ENCODE results near the gene RAB34. TPM values are rescaled to one million over a fixed set of nuclear protein-coding genes. Genes with fewer than 3 reads are reported as not detected.
A peak's percentile ranks its signal among the peaks of the same experiment; 100 is the strongest.
"Not testable (repeated sequence)": the region's sequence is repeated elsewhere in the genome, so short reads cannot be mapped to it uniquely, and the experiment has no call there.

RAB34 gene
- total RNA-seq, 1 experiment from 2014 or later = not detected

- H3K9me3 ChIP-seq (ENCODE audit: low read length); DNase-seq; H3K9me2 ChIP-seq (replicated peaks; ENCODE audit: insufficient read depth, low read length); H2AFZ ChIP-seq (ENCODE audit: low read length); H3K27me3 ChIP-seq (ENCODE audit: low read length): not testable (repeated sequence)
- Histone ChIP-seq H3K79me2 (ENCODE audit: low read length) (peaks cover 28% of the 10 kb centered on the region), H3K9ac (ENCODE audit: low read length) (peak overlapping the region; percentile 96), H4K20me1 (ENCODE audit: insufficient read depth, low read depth, low read length) (peaks cover 28% of the 10 kb centered on the region; the same call in 1 of the 2 replicates), H3K4me2 (ENCODE audit: low read depth, low read length, poor library complexity, severe bottlenecking) (peak overlapping the region; percentile 98), H3K4me1 (ENCODE audit: low read length) (peaks cover 52% of the 10 kb centered on the region), H3K36me3 (ENCODE audit: insufficient read depth, low read length) (peaks cover 36% of the 10 kb centered on the region), H3K4me3 (ENCODE audit: low read length) (peak overlapping the region; percentile 95), H3K27ac (ENCODE audit: low read length) (peak overlapping the region; percentile 92)
Observed at GRCh38 chr17:28720997-28721329, 3.3 kb upstream of the RAB34 start.

DNA sequence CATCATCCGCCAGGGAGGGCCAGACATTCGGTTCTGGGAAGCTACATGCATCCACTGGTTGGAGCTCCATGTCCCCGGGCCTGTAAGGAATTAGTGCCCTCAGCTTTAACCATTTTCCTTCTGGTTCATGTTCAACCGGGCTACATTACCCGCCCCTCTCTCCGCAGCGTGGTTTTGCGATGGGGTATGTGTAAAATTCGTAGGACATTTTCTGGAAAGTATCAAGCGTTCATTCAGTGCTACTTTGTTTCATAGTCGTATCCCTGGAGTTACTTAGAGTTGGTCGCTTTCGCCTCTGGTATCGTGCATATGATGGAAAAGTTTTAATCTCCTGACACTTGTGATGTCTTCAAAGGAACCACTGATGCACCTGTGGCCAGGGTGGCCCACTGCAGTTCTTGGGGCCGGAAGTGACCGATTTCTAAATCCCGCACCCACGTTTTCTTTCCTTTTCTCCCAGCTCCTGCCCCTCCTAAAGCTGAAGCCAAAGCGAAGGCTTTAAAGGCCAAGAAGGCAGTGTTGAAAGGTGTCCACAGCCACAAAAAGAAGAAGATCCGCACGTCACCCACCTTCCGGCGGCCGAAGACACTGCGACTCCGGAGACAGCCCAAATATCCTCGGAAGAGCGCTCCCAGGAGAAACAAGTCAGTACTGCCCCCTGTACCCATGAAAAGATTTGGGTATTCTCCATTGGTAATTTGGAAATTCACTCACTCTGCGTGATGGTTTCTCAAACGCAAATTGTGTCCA lies 2.8 kb upstream of the RAB34 start:
- no peak overlapping the region for H2AFZ ChIP-seq (ENCODE audit: low read length)
- H3K9me2 ChIP-seq (replicated peaks; ENCODE audit: insufficient read depth, low read length) = no peaks in the 10 kb centered on the region
- H3K27ac ChIP-seq (ENCODE audit: low read length) = peak overlapping the region; percentile 92
- peak overlapping the region; percentile 96 for H3K9ac ChIP-seq (ENCODE audit: low read length)
- peak overlapping the region; percentile 95 for H3K4me3 ChIP-seq (ENCODE audit: low read length)
- H3K9me3 ChIP-seq (ENCODE audit: low read length) = no peaks in the 10 kb centered on the region
- peak; percentile 68 for DNase-seq
- peaks cover 28% of the 10 kb centered on the region for H3K79me2 ChIP-seq (ENCODE audit: low read length)
- peaks cover 46% of the 10 kb centered on the region for H3K4me1 ChIP-seq (ENCODE audit: low read length)
- peak overlapping the region; percentile 98 for H3K4me2 ChIP-seq (ENCODE audit: low read depth, low read length, poor library complexity, severe bottlenecking)
- H3K36me3 ChIP-seq (ENCODE audit: insufficient read depth, low read length) = peaks cover 36% of the 10 kb centered on the region
- peaks cover 28% of the 10 kb centered on the region; the same call in 1 of the 2 replicates for H4K20me1 ChIP-seq (ENCODE audit: insufficient read depth, low read depth, low read length)
- no peaks in the 10 kb centered on the region for H3K27me3 ChIP-seq (ENCODE audit: low read length)

DNA sequence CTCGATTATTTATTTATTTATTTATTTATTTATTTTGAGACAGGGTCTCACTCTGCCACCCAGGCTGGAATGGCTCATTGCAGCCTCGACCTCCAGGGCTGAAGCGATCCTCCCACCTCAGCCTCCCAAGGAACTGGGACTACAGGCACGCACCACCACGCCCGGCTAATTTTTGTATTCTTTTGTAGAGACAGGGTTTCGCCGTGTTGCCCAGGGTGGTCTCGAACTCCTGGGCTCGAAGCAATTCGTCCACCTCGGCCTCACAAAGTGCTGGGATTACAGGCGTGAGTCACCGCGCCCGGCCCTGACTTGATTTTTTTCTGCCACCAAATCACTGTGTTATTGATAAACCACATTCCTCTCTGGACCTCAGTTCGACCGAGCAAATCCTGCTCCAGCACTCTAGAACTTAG lies 1.4 kb upstream of the RAB34 start:
- Histone ChIP-seq H3K79me2 (ENCODE audit: low read length) (peaks cover 28% of the 10 kb centered on the region), H3K27ac (ENCODE audit: low read length) (peak overlapping the region; percentile 92; the same call in 1 of the 2 replicates), H4K20me1 (ENCODE audit: insufficient read depth, low read depth, low read length) (peaks cover 28% of the 10 kb centered on the region; the same call in 1 of the 2 replicates), H3K4me3 (ENCODE audit: low read length) (peak overlapping the region; percentile 95), H3K9me3 (ENCODE audit: low read length) (no peaks in the 10 kb centered on the region), H3K4me2 (ENCODE audit: low read depth, low read length, poor library complexity, severe bottlenecking) (peak overlapping the region; percentile 98), H3K36me3 (ENCODE audit: insufficient read depth, low read length) (peaks cover 33% of the 10 kb centered on the region), H3K9ac (ENCODE audit: low read length) (peak overlapping the region; percentile 96), H3K27me3 (ENCODE audit: low read length) (no peaks in the 10 kb centered on the region), H2AFZ (ENCODE audit: low read length) (peak overlapping the region; percentile 88; the same call in 1 of the 2 replicates), H3K9me2 (replicated peaks; ENCODE audit: insufficient read depth, low read length) (no peaks in the 10 kb centered on the region), H3K4me1 (ENCODE audit: low read length) (peaks cover 32% of the 10 kb centered on the region)
- DNase-seq = no peak

DNA sequence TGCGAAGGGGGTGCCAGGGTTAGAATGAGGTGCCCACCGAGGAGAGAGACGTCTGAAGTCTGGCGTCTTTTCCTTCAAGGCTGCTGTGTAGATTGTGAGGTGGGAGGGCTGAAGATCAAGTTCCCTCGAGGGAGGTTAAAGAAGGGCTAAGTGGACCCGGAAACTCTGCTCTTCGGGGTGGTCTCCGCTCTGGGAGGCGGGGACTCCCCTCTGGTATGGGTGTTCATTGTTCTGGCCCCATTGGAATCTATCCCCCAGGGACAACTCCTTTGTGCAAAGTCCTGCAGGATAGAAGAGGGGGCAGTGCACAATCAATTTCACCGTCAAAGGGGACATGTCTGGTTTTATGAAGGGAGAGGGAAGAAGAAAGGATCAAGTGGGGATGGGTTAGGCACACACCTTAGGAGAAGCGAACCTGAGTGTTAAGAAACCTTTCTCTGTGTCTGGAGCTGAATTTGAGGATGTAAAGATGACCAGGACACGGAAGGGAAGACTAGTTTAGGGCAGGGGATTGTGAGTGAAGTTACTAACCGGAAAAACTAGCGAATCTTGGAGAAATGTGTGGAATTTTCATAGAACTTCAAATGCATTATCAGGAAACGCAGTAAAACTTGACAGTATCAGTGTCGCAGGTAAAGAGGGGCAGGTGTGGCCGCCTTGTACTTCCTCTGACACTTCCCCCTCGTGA lies 809 bp upstream of the RAB34 start:
- DNase-seq = no peak
- peaks cover 27% of the 10 kb centered on the region; the same call in 1 of the 2 replicates for H4K20me1 ChIP-seq (ENCODE audit: insufficient read depth, low read depth, low read length)
- peaks cover 31% of the 10 kb centered on the region for H3K36me3 ChIP-seq (ENCODE audit: insufficient read depth, low read length)
- no peaks in the 10 kb centered on the region for H3K9me3 ChIP-seq (ENCODE audit: low read length)
- no peak overlapping the region for H3K9ac ChIP-seq (ENCODE audit: low read length)
- H3K4me2 ChIP-seq (ENCODE audit: low read depth, low read length, poor library complexity, severe bottlenecking) = peak overlapping the region; percentile 98
- H3K79me2 ChIP-seq (ENCODE audit: low read length) = peaks cover 28% of the 10 kb centered on the region
- H3K4me3 ChIP-seq (ENCODE audit: low read length) = no peak overlapping the region
- H3K27ac ChIP-seq (ENCODE audit: low read length) = no peak overlapping the region
- H3K9me2 ChIP-seq (replicated peaks; ENCODE audit: insufficient read depth, low read length) = no peaks in the 10 kb centered on the region
- H3K4me1 ChIP-seq (ENCODE audit: low read length) = peaks cover 29% of the 10 kb centered on the region
- no peak overlapping the region for H2AFZ ChIP-seq (ENCODE audit: low read length)
- H3K27me3 ChIP-seq (ENCODE audit: low read length) = no peaks in the 10 kb centered on the region

DNA sequence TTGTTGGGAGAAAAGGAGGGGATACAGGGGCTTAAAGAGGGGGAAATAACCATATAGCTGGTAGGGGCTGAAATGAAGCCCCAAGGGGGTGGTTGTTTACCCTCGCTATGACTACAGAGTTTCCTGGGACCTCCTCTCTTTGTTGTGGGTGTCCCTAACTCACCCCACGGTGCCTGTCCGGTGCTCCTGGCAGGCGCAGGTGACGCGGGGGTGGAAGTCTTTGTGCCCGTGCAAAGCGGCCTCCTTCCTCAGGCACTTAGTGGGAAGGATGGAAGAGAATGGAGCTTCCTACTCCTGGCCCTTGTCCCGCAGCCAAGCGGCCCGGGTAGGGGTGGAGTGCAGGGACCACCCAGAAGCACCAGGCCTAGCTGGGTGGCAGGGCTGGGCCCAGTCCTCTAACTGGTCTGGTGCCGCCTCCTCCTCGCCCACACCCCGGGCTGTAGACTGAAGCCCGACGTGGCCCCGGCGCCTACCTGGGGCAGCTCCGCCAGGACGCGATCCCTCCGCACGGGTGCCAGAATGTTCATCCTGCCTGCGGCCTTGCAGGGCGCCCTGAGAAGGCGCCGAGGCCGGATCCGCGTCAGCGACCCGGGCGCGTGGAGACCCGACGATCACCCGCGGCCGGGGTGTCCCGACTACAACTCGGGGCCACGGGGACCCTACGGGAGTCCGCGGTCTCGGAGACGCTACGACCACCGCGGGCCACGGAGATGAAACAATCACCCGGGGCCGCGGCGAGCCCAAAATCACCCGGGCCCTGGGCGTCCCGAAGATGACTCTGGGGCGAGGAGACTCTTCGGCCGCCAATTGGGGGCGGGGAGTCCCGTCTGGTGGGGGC lies 709 bp downstream of the RAB34 start:
- peaks cover 21% of the 10 kb centered on the region for H3K79me2 ChIP-seq (ENCODE audit: low read length)
- H4K20me1 ChIP-seq (ENCODE audit: insufficient read depth, low read depth, low read length) = peaks cover 13% of the 10 kb centered on the region; the same call in 1 of the 2 replicates
- H3K9me2 ChIP-seq (replicated peaks; ENCODE audit: insufficient read depth, low read length) = no peaks in the 10 kb centered on the region
- DNase-seq = no peak
- no peak overlapping the region for H3K27ac ChIP-seq (ENCODE audit: low read length)
- H3K9me3 ChIP-seq (ENCODE audit: low read length) = no peaks in the 10 kb centered on the region
- no peak overlapping the region for H3K4me3 ChIP-seq (ENCODE audit: low read length)
- no peaks in the 10 kb centered on the region for H3K27me3 ChIP-seq (ENCODE audit: low read length)
- peaks cover 22% of the 10 kb centered on the region for H3K4me1 ChIP-seq (ENCODE audit: low read length)
- H2AFZ ChIP-seq (ENCODE audit: low read length) = no peak overlapping the region
- H3K4me2 ChIP-seq (ENCODE audit: low read depth, low read length, poor library complexity, severe bottlenecking) = no peak overlapping the region
- peaks cover 16% of the 10 kb centered on the region for H3K36me3 ChIP-seq (ENCODE audit: insufficient read depth, low read length)
- H3K9ac ChIP-seq (ENCODE audit: low read length) = no peak overlapping the region

DNA sequence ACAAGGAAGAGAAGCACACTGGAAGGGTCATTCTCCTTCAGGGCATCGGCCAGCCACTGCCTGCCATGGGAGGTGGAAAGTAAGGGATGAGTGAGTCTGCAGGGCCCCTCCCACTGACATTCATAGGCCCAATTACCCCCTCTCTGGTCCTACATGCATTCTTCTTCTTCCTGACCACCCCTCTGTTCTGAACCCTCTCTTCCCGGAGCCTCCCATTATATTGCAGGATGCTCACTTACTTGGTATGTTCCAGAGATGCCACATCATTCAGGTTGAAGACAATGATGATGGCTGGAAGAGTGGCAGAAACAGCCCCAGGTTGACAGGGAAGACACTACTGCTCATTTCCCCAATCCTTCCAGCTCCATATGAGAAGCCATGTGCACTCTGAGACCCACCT lies 2.5 kb downstream of the RAB34 start:
- no peak overlapping the region for H3K4me2 ChIP-seq (ENCODE audit: low read depth, low read length, poor library complexity, severe bottlenecking)
- H2AFZ ChIP-seq (ENCODE audit: low read length) = no peak overlapping the region
- H3K9me3 ChIP-seq (ENCODE audit: low read length) = no peaks in the 10 kb centered on the region
- no peak overlapping the region for H3K27ac ChIP-seq (ENCODE audit: low read length)
- H3K36me3 ChIP-seq (ENCODE audit: insufficient read depth, low read length) = peaks cover 1% of the 10 kb centered on the region; the same call in 1 of the 2 replicates
- H3K9ac ChIP-seq (ENCODE audit: low read length) = no peak overlapping the region
- H3K79me2 ChIP-seq (ENCODE audit: low read length) = peaks cover 4% of the 10 kb centered on the region
- no peaks in the 10 kb centered on the region for H3K9me2 ChIP-seq (replicated peaks; ENCODE audit: insufficient read depth, low read length)
- no peaks in the 10 kb centered on the region for H3K27me3 ChIP-seq (ENCODE audit: low read length)
- peaks cover 26% of the 10 kb centered on the region for H3K4me1 ChIP-seq (ENCODE audit: low read length)
- no peak for DNase-seq
- H4K20me1 ChIP-seq (ENCODE audit: insufficient read depth, low read depth, low read length) = no peaks in the 10 kb centered on the region; the same call in 1 of the 2 replicates
- no peak overlapping the region for H3K4me3 ChIP-seq (ENCODE audit: low read length)

GRCh38 chr17:28714281-28714680 lies 3.4 kb downstream of the RAB34 start:
- no peaks in the 10 kb centered on the region for H3K36me3 ChIP-seq (ENCODE audit: insufficient read depth, low read length)
- H3K27me3 ChIP-seq (ENCODE audit: low read length) = no peaks in the 10 kb centered on the region
- H3K79me2 ChIP-seq (ENCODE audit: low read length) = no peaks in the 10 kb centered on the region
- H3K9me2 ChIP-seq (replicated peaks; ENCODE audit: insufficient read depth, low read length) = no peaks in the 10 kb centered on the region
- no peak overlapping the region for H3K4me3 ChIP-seq (ENCODE audit: low read length)
- H2AFZ ChIP-seq (ENCODE audit: low read length) = no peak overlapping the region
- H4K20me1 ChIP-seq (ENCODE audit: insufficient read depth, low read depth, low read length) = no peaks in the 10 kb centered on the region
- no peaks in the 10 kb centered on the region for H3K9me3 ChIP-seq (ENCODE audit: low read length)
- H3K4me1 ChIP-seq (ENCODE audit: low read length) = peaks cover 30% of the 10 kb centered on the region
- no peak overlapping the region for H3K27ac ChIP-seq (ENCODE audit: low read length)
- no peak for DNase-seq
- no peak overlapping the region for H3K4me2 ChIP-seq (ENCODE audit: low read depth, low read length, poor library complexity, severe bottlenecking)
- no peak overlapping the region for H3K9ac ChIP-seq (ENCODE audit: low read length)

All from Karpas-422 (cell line).